Measurements from ENCODE around the gene PCDHGA2. TPM values are rescaled to one million over a fixed set of nuclear protein-coding genes. Genes with fewer than 3 reads are reported as not detected.
"Not testable (repeated sequence)": the region's sequence is repeated elsewhere in the genome, so short reads cannot be mapped to it uniquely, and the experiment has no call there.

The PCDHGA2 gene
- total RNA-seq, 1 donor from 2014 or later = 3.6 TPM

- DNase-seq = no peak
Measured at GRCh38 chr5:141383345-141383744, 44.8 kb downstream of the PCDHGA2 start.

DNA sequence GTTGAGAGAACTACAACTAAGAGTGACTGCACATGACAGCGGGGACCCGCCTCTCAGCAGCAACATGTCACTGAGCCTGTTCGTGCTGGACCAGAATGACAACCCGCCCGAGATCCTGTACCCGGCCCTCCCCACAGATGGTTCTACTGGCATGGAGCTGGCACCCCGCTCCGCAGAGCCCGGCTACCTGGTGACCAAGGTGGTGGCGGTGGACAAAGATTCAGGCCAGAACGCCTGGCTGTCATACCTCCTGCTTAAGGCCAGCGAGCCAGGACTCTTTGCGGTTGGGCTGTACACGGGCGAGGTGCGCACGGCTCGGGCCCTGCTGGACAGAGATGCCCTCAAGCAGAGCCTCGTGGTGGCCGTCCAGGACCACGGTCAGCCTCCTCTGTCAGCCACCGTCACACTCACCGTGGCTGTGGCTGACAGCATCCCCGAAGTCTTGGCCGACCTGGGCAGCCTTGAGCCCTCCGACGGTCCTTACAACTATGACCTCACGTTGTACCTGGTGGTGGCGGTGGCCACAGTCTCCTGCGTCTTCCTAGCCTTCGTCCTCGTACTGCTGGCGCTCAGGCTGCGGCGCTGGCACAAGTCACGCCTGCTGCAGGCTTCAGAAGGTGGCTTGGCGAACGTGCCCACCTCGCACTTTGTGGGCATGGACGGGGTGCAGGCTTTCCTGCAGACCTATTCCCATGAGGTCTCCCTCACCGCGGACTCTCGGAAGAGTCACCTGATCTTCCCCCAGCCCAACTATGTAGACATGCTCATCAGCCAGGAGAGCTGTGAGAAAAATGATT lies 46.1 kb downstream of the PCDHGA2 start:
- DNase-seq = no peak

GRCh38 chr5:141387557-141388311 lies 49.2 kb downstream of the PCDHGA2 start, which contains the start of gene PCDHGB4:
PCDHGB4 (plus strand) TSS chr5:141387698; CDS start chr5:141387885, 187 bp downstream.
- not testable (repeated sequence) for DNase-seq

GRCh38 chr5:141388661-141389060 lies 50.1 kb downstream of the PCDHGA2 start:
- no peak for DNase-seq

DNA sequence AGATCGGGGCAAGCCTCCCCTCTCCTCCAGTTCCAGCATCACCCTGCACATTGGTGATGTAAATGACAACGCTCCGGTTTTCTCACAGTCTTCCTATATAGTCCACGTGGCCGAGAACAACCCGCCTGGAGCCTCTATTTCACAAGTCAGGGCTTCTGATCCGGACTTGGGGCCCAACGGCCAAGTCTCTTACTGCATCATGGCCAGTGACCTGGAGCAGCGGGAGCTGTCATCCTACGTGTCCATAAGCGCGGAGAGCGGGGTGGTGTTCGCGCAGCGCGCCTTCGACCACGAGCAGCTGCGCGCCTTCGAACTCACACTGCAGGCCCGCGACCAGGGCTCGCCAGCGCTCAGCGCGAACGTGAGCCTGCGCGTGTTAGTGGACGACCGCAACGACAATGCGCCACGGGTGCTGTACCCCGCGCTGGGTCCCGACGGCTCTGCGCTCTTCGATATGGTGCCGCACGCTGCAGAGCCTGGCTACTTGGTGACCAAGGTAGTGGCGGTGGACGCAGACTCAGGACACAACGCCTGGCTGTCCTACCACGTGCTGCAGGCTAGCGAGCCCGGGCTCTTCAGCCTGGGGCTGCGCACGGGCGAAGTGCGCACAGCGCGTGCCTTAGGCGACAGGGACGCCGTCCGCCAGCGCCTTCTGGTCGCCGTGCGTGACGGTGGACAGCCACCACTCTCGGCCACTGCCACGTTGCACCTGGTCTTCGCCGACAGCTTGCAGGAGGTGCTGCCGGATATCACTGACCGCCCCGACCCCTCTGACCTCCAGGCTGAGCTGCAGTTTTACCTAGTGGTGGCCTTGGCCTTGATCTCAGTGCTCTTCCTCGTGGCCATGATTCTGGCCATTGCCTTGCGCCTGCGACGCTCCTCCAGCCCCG lies 50.8 kb downstream of the PCDHGA2 start:
- DNase-seq = no peak

DNA sequence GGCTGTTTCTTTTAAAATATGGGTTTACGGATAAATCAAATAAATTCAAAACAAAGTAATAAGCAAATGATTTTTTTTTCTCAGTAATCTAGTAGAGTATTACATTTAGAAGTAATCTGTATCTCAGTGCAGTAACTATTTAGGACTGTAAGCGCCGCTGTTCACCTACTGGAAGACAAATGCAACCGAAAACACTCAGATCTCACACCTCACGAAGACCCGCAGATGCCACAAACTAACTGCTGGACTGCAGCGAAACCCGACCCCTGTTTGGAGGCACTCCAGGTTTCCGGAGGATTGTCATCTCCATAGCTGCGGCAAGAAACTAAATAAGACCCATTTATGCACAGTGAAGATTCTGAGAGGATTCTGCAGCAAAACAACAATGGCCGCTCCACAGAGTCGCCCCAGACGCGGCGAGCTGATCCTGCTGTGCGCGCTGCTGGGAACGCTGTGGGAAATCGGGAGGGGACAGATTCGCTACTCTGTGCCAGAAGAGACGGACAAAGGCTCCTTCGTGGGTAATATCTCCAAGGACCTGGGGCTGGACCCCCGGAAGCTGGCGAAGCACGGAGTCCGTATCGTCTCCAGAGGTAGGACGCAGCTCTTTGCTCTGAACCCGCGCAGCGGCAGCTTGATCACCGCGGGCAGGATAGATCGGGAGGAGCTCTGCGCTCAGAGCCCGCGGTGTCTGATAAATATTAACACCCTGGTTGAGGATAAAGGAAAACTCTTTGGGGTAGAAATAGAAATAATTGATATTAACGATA lies 54.1 kb downstream of the PCDHGA2 start, which contains the start of gene PCDHGA8:
Gene PCDHGA8 (plus strand): TSS at position 205 of the 770 bp plus-strand sequence. CDS start 181 bp downstream, at position 386.
- no peak for DNase-seq

Other genes with a start within 250 kb of the PCDHGA2 start
- 3.1 TPM for gene PCDHB2, start 244.1 kb upstream of the PCDHGA2 start, total RNA-seq
- gene PCDHB3, start 238.3 kb upstream of the PCDHGA2 start, total RNA-seq = 2.7 TPM
- gene PCDHB4, start 216.9 kb upstream of the PCDHGA2 start, total RNA-seq = 1.6 TPM
- 2.7 TPM for gene PCDHB5, start 203.6 kb upstream of the PCDHGA2 start, total RNA-seq
- 0.39 TPM for gene PCDHB6, start 188.7 kb upstream of the PCDHGA2 start, total RNA-seq
- gene PCDHB7, start 166.1 kb upstream of the PCDHGA2 start, total RNA-seq = 1.1 TPM
- gene PCDHB8, start 161.0 kb upstream of the PCDHGA2 start, total RNA-seq = 0.49 TPM
- gene PCDHB16, start 156.4 kb upstream of the PCDHGA2 start, total RNA-seq = 2.5 TPM
- gene PCDHB9, start 151.6 kb upstream of the PCDHGA2 start, total RNA-seq = 0.89 TPM
- gene PCDHB10, start 146.4 kb upstream of the PCDHGA2 start, total RNA-seq = 1.8 TPM
- 3.5 TPM for gene PCDHB11, start 139.1 kb upstream of the PCDHGA2 start, total RNA-seq
- gene PCDHB12, start 130.0 kb upstream of the PCDHGA2 start, total RNA-seq = 2.2 TPM
- gene PCDHB13, start 124.8 kb upstream of the PCDHGA2 start, total RNA-seq = 2.9 TPM
- gene PCDHB14, start 115.4 kb upstream of the PCDHGA2 start, total RNA-seq = 3.8 TPM
- 3.6 TPM for gene PCDHB15, start 93.4 kb upstream of the PCDHGA2 start, total RNA-seq
- 1.4 TPM for gene SLC25A2, start 34.7 kb upstream of the PCDHGA2 start, total RNA-seq
- gene TAF7, start 18.0 kb upstream of the PCDHGA2 start, total RNA-seq = 88.8 TPM
- 0.39 TPM for gene PCDHGA1, start 8.2 kb upstream of the PCDHGA2 start, total RNA-seq
- gene PCDHGA3, start 5.1 kb downstream of the PCDHGA2 start, total RNA-seq = 1.6 TPM
- gene PCDHGB1, start 11.3 kb downstream of the PCDHGA2 start, total RNA-seq = 2.6 TPM
- 2.9 TPM for gene PCDHGA4, start 16.3 kb downstream of the PCDHGA2 start, total RNA-seq
- 3.3 TPM for gene PCDHGB2, start 21.2 kb downstream of the PCDHGA2 start, total RNA-seq
- gene PCDHGA5, start 25.4 kb downstream of the PCDHGA2 start, total RNA-seq = 3.6 TPM
- gene PCDHGB3, start 31.5 kb downstream of the PCDHGA2 start, total RNA-seq = 4.3 TPM
- 3.6 TPM for gene PCDHGA6, start 35.1 kb downstream of the PCDHGA2 start, total RNA-seq
- gene PCDHGA7, start 44.0 kb downstream of the PCDHGA2 start, total RNA-seq = 3.5 TPM
- 6.1 TPM for gene PCDHGB4, start 48.9 kb downstream of the PCDHGA2 start, total RNA-seq
- gene PCDHGA8, start 53.9 kb downstream of the PCDHGA2 start, total RNA-seq = 3.3 TPM
- 8.0 TPM for gene PCDHGB5, start 59.2 kb downstream of the PCDHGA2 start, total RNA-seq
- 4.2 TPM for gene PCDHGA9, start 64.0 kb downstream of the PCDHGA2 start, total RNA-seq
- gene PCDHGB6, start 69.3 kb downstream of the PCDHGA2 start, total RNA-seq = 5.6 TPM
- 4.9 TPM for gene PCDHGA10, start 74.2 kb downstream of the PCDHGA2 start, total RNA-seq
- 7.6 TPM for gene PCDHGB7, start 78.9 kb downstream of the PCDHGA2 start, total RNA-seq
- 6.1 TPM for gene PCDHGA11, start 82.3 kb downstream of the PCDHGA2 start, total RNA-seq
- 3.9 TPM for gene PCDHGA12, start 91.7 kb downstream of the PCDHGA2 start, total RNA-seq
- gene PCDHGC3, start 137.2 kb downstream of the PCDHGA2 start, total RNA-seq = 36.7 TPM
- gene PCDHGC4, start 146.3 kb downstream of the PCDHGA2 start, total RNA-seq = 5.3 TPM
- 2.9 TPM for gene PCDHGC5, start 150.3 kb downstream of the PCDHGA2 start, total RNA-seq

Data from skin of body (tissue), 2 donors.